ENCODE measurements around the gene HDAC4. TPM values are rescaled to one million over a fixed set of nuclear protein-coding genes. Genes with fewer than 3 reads are reported as not detected.

Gene HDAC4
- total and polyA plus RNA-seq, 2 donors (not counting 1 experiment from before 2014, with no cell fraction given), result 13.5 to 46.0 TPM

- no peak overlapping the region for H3K9ac ChIP-seq (ENCODE audit: low read length)
- intact Hi-C loops (cut with micrococcal nuclease), result no loop called here
- no peak for TF ChIP-seq CTCF (IDR thresholded peaks at IDR 0.05)
- TF ChIP-seq EZH2 (IDR thresholded peaks at IDR 0.05; ENCODE audit: borderline replicate concordance, insufficient read depth, low read depth, low read length, poor library complexity, severe bottlenecking), result no peak
- no peaks in the 10 kb centered on the region for H3K4me1 ChIP-seq (ENCODE audit: control insufficient read depth in 2 of 2, insufficient read depth in 2 of 2, low read length in 2 of 2)
- peaks cover 19% of the 10 kb centered on the region for H3K79me2 ChIP-seq (ENCODE audit: control insufficient read depth, insufficient read depth, low read length)
- no peak overlapping the region for H2AFZ ChIP-seq (ENCODE audit: insufficient read depth, low read depth, low read length, poor library complexity, severe bottlenecking)
- WGBS (ENCODE audit: insufficient coverage), result 92% methylated on average over 16 of the region's 20 CpGs
- no peaks in the 10 kb centered on the region for H3K9me3 ChIP-seq (ENCODE audit: control extremely low read depth in 1 of 3, control insufficient read depth in 2 of 3, insufficient read depth in 1 of 3, low read length in 2 of 3)
- Mint-ChIP-seq H3K4me3 (no peak overlapping the region), H3K9me3 (ENCODE audit: insufficient read depth) (no peaks in the 10 kb centered on the region), H3K27me3 (no peaks in the 10 kb centered on the region), H3K27ac (no peak overlapping the region), H3K4me1 (peaks cover 7% of the 10 kb centered on the region)
- ATAC-seq (ENCODE audit: low read depth), result no peak
- H3K36me3 ChIP-seq (replicated peaks in 1 of 2; ENCODE audit: control extremely low read depth in 1 of 2, control insufficient read depth in 1 of 2, extremely low read depth in 1 of 2, insufficient read depth in 2 of 2, low read length in 1 of 2), result peaks cover 0 to 2% of the 10 kb centered on the region in 2 experiments
- H3K4me2 ChIP-seq (replicated peaks; ENCODE audit: low read depth, low read length, poor library complexity, severe bottlenecking), result no peak overlapping the region
- no peak overlapping the region for H3K27ac ChIP-seq (ENCODE audit: low read length in 2 of 2)
- H3K4me3 ChIP-seq (ENCODE audit: control extremely low read depth in 1 of 5, extremely low read depth in 1 of 5, insufficient read depth in 1 of 5, low read depth in 2 of 5, low read length in 4 of 5), result no peak overlapping the region
- no peak for DNase-seq
- POLR2A ChIA-PET, result no interaction called here
- no peaks in the 10 kb centered on the region for H3K27me3 ChIP-seq (replicated peaks in 1 of 4; ENCODE audit: control extremely low read depth in 1 of 4, control insufficient read depth in 3 of 4, insufficient read depth in 4 of 4, low read length in 3 of 4)
- CTCF ChIA-PET, result no interaction called here
- H4K20me1 ChIP-seq (ENCODE audit: control insufficient read depth, insufficient read depth, low read length, poor library complexity, severe bottlenecking), result peaks cover 18% of the 10 kb centered on the region
These were observed 199.9 kb downstream of the HDAC4 start for GRCh38 chr2:239200646-239201530.

- no peak overlapping the region for H3K4me3 Mint-ChIP-seq
- no peaks in the 10 kb centered on the region for H3K27me3 ChIP-seq (replicated peaks in 1 of 4; ENCODE audit: control extremely low read depth in 1 of 4, control insufficient read depth in 3 of 4, insufficient read depth in 4 of 4, low read length in 3 of 4)
- no peak overlapping the region for H3K27ac ChIP-seq (ENCODE audit: low read length in 2 of 2)
- H3K4me3 ChIP-seq (ENCODE audit: control extremely low read depth in 1 of 5, extremely low read depth in 1 of 5, insufficient read depth in 1 of 5, low read depth in 2 of 5, low read length in 4 of 5), result no peak overlapping the region
- TF ChIP-seq EZH2 (IDR thresholded peaks at IDR 0.05; ENCODE audit: borderline replicate concordance, insufficient read depth, low read depth, low read length, poor library complexity, severe bottlenecking) (no peak), CTCF (IDR thresholded peaks at IDR 0.05) (no peak)
- ATAC-seq (ENCODE audit: low read depth) (no peak), DNase-seq (no peak)
- no peaks in the 10 kb centered on the region for H3K27me3 Mint-ChIP-seq
- no peaks in the 10 kb centered on the region for H3K9me3 ChIP-seq (ENCODE audit: control extremely low read depth in 1 of 3, control insufficient read depth in 2 of 3, insufficient read depth in 1 of 3, low read length in 2 of 3)
- no peak overlapping the region for H3K27ac Mint-ChIP-seq
- H2AFZ ChIP-seq (ENCODE audit: insufficient read depth, low read depth, low read length, poor library complexity, severe bottlenecking), result no peak overlapping the region
- no peak overlapping the region for H3K9ac ChIP-seq (ENCODE audit: low read length)
- peaks cover 0 to 2% of the 10 kb centered on the region in 2 experiments for H3K36me3 ChIP-seq (replicated peaks in 1 of 2; ENCODE audit: control extremely low read depth in 1 of 2, control insufficient read depth in 1 of 2, extremely low read depth in 1 of 2, insufficient read depth in 2 of 2, low read length in 1 of 2)
- WGBS (ENCODE audit: insufficient coverage), result 96% methylated on average over 19 of the region's 21 CpGs
- POLR2A ChIA-PET, result no interaction called here
- H3K4me2 ChIP-seq (replicated peaks; ENCODE audit: low read depth, low read length, poor library complexity, severe bottlenecking), result no peak overlapping the region
- no peaks in the 10 kb centered on the region for H3K9me3 Mint-ChIP-seq (ENCODE audit: insufficient read depth)
- H4K20me1 ChIP-seq (ENCODE audit: control insufficient read depth, insufficient read depth, low read length, poor library complexity, severe bottlenecking), result peaks cover 10% of the 10 kb centered on the region
- intact Hi-C loops (cut with micrococcal nuclease), result no loop called here
- no peaks in the 10 kb centered on the region for H3K4me1 Mint-ChIP-seq
- CTCF ChIA-PET, result no interaction called here
- peaks cover 9% of the 10 kb centered on the region for H3K79me2 ChIP-seq (ENCODE audit: control insufficient read depth, insufficient read depth, low read length)
- H3K4me1 ChIP-seq (ENCODE audit: control insufficient read depth in 2 of 2, insufficient read depth in 2 of 2, low read length in 2 of 2), result no peaks in the 10 kb centered on the region
These were observed 201.6 kb downstream of the HDAC4 start for GRCh38 chr2:239199041-239199768.
